ENCODE data around the gene MAPRE3. TPM values are rescaled to one million over a fixed set of nuclear protein-coding genes. Genes with fewer than 3 reads are reported as not detected.

Gene MAPRE3
- total and polyA plus RNA-seq, 9 of the 15 experiments (the other 6 are each of a cell fraction or from before 2014, with no cell fraction given), result 0.70 to 43.2 (median 12.6) TPM

DNA sequence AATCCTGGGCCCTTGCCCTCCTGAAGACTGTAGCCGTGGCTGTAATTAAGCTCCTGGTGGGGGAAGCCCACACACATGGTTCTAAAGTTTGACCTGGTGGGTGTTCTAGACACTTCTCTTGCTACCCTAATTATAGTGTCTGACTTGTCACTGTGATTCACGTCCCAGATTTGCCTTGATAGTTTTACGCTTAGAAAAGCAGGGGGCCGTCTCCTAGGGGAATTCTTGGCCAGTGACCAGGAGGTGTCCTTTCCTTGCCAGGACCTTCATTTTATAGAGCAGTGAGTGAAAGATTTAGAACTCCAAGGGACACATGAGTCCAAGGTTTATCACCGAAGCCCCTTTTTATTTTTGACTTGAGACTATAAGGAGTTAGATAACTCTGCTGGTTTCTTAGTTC, 71.3 kb downstream of the MAPRE3 start:
- intact Hi-C loops (cut with micrococcal nuclease) (no loop called here), in situ Hi-C loops (cut with MboI) (no loop called here)
- H3K9me1 ChIP-seq (ENCODE audit: control insufficient read depth, insufficient read depth, low read length), result peaks cover 3% of the 10 kb centered on the region
- H2AFZ ChIP-seq (ENCODE audit: low read depth, low read length), result no peak overlapping the region
- no TSS peak for BruUV-seq (replicated peaks)
- ATAC-seq, result no peak; the same call in 2 of the 3 replicates
- no peak overlapping the region for H3K4me3 ChIP-seq
- DNase-seq (ENCODE audit: extremely low read depth in 1 of 4, low spot score in 3 of 4), result no peak
- ChIA-PET POLR2A (interaction anchor here (1.0 to 7.9 kb wide), 3 partner anchors 8 to 80 kb away, joined by 4 to 54 read pairs (median 4); partner anchors contain the start of genes OST4 and TMEM214), CTCF (ENCODE audit: low intra/inter-chr PET ratio) (no interaction called here)
- no peak overlapping the region for H3K9ac ChIP-seq (ENCODE audit: insufficient read depth in 1 of 2, low read depth in 2 of 2, low read length in 2 of 2)
- FAIRE-seq, result no peak
- H3K4me2 ChIP-seq (ENCODE audit: insufficient read depth, low read length), result no peak overlapping the region
- H3K36me3 ChIP-seq (ENCODE audit: control insufficient read depth, insufficient read depth, low read length), result peaks cover 69% of the 10 kb centered on the region
- H3K4me1 ChIP-seq (replicated peaks in 1 of 2; ENCODE audit: control insufficient read depth in 2 of 2, insufficient read depth in 2 of 2, low read length in 2 of 2), result no peaks in the 10 kb centered on the region
- no peaks in the 10 kb centered on the region for H3K27me3 ChIP-seq (ENCODE audit: control insufficient read depth in 2 of 2, insufficient read depth in 2 of 2, low read length in 2 of 2)
- H3K9me3 ChIP-seq (replicated peaks; ENCODE audit: control insufficient read depth, insufficient read depth, low read depth, low read length), result no peaks in the 10 kb centered on the region
- no peaks in the 10 kb centered on the region for H3K79me2 ChIP-seq (ENCODE audit: control insufficient read depth, insufficient read depth, low read length)
- H4K20me1 ChIP-seq (replicated peaks; ENCODE audit: control insufficient read depth, insufficient read depth, low read length), result no peaks in the 10 kb centered on the region
- H3K27ac ChIP-seq (ENCODE audit: extremely low read depth, low read depth, low read length), result no peak overlapping the region
- 68% methylated on average over 5 of the region's 5 CpGs for WGBS (ENCODE audit: insufficient coverage, low coverage, missing lambda C conversion rate)
- TF ChIP-seq, protein P1, sequence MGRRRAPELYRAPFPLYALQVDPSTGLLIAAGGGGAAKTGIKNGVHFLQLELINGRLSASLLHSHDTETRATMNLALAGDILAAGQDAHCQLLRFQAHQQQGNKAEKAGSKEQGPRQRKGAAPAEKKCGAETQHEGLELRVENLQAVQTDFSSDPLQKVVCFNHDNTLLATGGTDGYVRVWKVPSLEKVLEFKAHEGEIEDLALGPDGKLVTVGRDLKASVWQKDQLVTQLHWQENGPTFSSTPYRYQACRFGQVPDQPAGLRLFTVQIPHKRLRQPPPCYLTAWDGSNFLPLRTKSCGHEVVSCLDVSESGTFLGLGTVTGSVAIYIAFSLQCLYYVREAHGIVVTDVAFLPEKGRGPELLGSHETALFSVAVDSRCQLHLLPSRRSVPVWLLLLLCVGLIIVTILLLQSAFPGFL (CRISPR knock-in tag; IDR thresholded peaks at IDR 0.05), result no peak
- TF ChIP-seq, protein P2, sequence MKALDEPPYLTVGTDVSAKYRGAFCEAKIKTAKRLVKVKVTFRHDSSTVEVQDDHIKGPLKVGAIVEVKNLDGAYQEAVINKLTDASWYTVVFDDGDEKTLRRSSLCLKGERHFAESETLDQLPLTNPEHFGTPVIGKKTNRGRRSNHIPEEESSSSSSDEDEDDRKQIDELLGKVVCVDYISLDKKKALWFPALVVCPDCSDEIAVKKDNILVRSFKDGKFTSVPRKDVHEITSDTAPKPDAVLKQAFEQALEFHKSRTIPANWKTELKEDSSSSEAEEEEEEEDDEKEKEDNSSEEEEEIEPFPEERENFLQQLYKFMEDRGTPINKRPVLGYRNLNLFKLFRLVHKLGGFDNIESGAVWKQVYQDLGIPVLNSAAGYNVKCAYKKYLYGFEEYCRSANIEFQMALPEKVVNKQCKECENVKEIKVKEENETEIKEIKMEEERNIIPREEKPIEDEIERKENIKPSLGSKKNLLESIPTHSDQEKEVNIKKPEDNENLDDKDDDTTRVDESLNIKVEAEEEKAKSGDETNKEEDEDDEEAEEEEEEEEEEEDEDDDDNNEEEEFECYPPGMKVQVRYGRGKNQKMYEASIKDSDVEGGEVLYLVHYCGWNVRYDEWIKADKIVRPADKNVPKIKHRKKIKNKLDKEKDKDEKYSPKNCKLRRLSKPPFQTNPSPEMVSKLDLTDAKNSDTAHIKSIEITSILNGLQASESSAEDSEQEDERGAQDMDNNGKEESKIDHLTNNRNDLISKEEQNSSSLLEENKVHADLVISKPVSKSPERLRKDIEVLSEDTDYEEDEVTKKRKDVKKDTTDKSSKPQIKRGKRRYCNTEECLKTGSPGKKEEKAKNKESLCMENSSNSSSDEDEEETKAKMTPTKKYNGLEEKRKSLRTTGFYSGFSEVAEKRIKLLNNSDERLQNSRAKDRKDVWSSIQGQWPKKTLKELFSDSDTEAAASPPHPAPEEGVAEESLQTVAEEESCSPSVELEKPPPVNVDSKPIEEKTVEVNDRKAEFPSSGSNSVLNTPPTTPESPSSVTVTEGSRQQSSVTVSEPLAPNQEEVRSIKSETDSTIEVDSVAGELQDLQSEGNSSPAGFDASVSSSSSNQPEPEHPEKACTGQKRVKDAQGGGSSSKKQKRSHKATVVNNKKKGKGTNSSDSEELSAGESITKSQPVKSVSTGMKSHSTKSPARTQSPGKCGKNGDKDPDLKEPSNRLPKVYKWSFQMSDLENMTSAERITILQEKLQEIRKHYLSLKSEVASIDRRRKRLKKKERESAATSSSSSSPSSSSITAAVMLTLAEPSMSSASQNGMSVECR (CRISPR knock-in tag; IDR thresholded peaks at IDR 0.05), result no peak
- no peak for TF ChIP-seq ARHGAP35 (IDR thresholded peaks at IDR 0.05; ENCODE audit: partially characterized antibody)
- no peak for TF ChIP-seq SPI1 (IDR thresholded peaks at IDR 0.05; ENCODE audit: borderline replicate concordance, low read depth, low read length)
- TF ChIP-seq NR3C1 (CRISPR knock-in tag; IDR thresholded peaks at IDR 0.05), result no peak
- TF ChIP-seq, protein P3, sequence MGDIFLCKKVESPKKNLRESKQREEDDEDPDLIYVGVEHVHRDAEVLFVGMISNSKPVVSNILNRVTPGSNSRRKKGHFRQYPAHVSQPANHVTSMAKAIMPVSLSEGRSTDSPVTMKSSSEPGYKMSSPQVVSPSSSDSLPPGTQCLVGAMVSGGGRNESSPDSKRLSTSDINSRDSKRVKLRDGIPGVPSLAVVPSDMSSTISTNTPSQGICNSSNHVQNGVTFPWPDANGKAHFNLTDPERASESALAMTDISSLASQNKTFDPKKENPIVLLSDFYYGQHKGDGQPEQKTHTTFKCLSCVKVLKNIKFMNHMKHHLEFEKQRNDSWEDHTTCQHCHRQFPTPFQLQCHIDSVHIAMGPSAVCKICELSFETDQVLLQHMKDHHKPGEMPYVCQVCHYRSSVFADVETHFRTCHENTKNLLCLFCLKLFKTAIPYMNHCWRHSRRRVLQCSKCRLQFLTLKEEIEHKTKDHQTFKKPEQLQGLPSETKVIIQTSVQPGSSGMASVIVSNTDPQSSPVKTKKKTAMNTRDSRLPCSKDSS (IDR thresholded peaks at IDR 0.05; ENCODE audit: low read depth, partially characterized antibody), result no peak
- TF ChIP-seq YBX1 (IDR thresholded peaks at IDR 0.05), result no peak
- TF ChIP-seq XRCC4 (IDR thresholded peaks at IDR 0.05; ENCODE audit: extremely low read depth, insufficient read depth, insufficient read length), result no peak
- no peak for TF ChIP-seq PTTG1 (tag; IDR thresholded peaks at IDR 0.05; ENCODE audit: low read depth)
- TF ChIP-seq, protein P4, sequence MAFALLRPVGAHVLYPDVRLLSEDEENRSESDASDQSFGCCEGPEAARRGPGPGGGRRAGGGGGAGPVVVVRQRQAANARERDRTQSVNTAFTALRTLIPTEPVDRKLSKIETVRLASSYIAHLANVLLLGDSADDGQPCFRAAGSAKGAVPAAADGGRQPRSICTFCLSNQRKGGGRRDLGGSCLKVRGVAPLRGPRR (CRISPR knock-in tag; IDR thresholded peaks at IDR 0.05), result no peak
- TF ChIP-seq ZNF444 (CRISPR knock-in tag; IDR thresholded peaks at IDR 0.05), result no peak
- TF ChIP-seq, protein P5, sequence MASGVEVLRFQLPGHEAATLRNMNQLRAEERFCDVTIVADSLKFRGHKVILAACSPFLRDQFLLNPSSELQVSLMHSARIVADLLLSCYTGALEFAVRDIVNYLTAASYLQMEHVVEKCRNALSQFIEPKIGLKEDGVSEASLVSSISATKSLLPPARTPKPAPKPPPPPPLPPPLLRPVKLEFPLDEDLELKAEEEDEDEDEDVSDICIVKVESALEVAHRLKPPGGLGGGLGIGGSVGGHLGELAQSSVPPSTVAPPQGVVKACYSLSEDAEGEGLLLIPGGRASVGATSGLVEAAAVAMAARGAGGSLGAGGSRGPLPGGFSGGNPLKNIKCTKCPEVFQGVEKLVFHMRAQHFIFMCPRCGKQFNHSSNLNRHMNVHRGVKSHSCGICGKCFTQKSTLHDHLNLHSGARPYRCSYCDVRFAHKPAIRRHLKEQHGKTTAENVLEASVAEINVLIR (CRISPR knock-in tag; IDR thresholded peaks at IDR 0.05), result no peak
- TF ChIP-seq, protein P6, sequence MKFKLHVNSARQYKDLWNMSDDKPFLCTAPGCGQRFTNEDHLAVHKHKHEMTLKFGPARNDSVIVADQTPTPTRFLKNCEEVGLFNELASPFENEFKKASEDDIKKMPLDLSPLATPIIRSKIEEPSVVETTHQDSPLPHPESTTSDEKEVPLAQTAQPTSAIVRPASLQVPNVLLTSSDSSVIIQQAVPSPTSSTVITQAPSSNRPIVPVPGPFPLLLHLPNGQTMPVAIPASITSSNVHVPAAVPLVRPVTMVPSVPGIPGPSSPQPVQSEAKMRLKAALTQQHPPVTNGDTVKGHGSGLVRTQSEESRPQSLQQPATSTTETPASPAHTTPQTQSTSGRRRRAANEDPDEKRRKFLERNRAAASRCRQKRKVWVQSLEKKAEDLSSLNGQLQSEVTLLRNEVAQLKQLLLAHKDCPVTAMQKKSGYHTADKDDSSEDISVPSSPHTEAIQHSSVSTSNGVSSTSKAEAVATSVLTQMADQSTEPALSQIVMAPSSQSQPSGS (CRISPR knock-in tag; IDR thresholded peaks at IDR 0.05), result no peak

Data from K562 (cell line).